DMS53 treated with DMSO at 0.1 percent for 48 hours (cell line): ENCODE data around the gene KRT10.

Experiments used
- DNase-seq: peaks from one replicate; lab custom pipeline; 2025; ENCODE audit not compliant: unreplicated experiment; lab: John Stamatoyannopoulos, UW

Gene KRT10

GRCh38 chr17:40809721-40810421 is 12.5 kb downstream of the KRT10 start:
- DNase-seq = no peak

- no peak for DNase-seq
These were observed 16.3 kb downstream of the KRT10 start for GRCh38 chr17:40806131-40806530.

GRCh38 chr17:40803617-40804082 is 18.8 kb downstream of the KRT10 start:
- DNase-seq = peak; percentile 78

GRCh38 chr17:40801157-40801556 is 21.3 kb downstream of the KRT10 start:
- DNase-seq = no peak

GRCh38 chr17:40800381-40800780 is 22.0 kb downstream of the KRT10 start:
- no peak for DNase-seq

GRCh38 chr17:40799859-40800258 is 22.6 kb downstream of the KRT10 start, which contains the start of gene KRT28:
KRT28 (minus strand) TSS chr17:40799959; CDS start chr17:40799893, 66 bp downstream.
- no peak for DNase-seq

GRCh38 chr17:40796846-40797245 is 25.6 kb downstream of the KRT10 start:
- no peak for DNase-seq

- no peak for DNase-seq
These were observed 27.3 kb downstream of the KRT10 start for GRCh38 chr17:40795019-40795667.

- no peak for DNase-seq
These were observed 27.9 kb downstream of the KRT10 start for GRCh38 chr17:40794466-40794865.

GRCh38 chr17:40793832-40794231 is 28.6 kb downstream of the KRT10 start:
- no peak for DNase-seq

- peak; percentile 17 for DNase-seq
These were observed 30.5 kb downstream of the KRT10 start for GRCh38 chr17:40791787-40792436.

GRCh38 chr17:40791111-40791510 is 31.3 kb downstream of the KRT10 start:
- no peak for DNase-seq

- no peak for DNase-seq
These were observed 40.0 kb downstream of the KRT10 start, which contains the start of gene KRT27 for GRCh38 chr17:40782450-40782849. KRT27 (minus strand) TSS chr17:40782550; CDS start chr17:40782493, 57 bp downstream.

- peak; percentile 22 for DNase-seq
These were observed 43.1 kb downstream of the KRT10 start for GRCh38 chr17:40779181-40779909.

GRCh38 chr17:40778461-40778860 is 44.0 kb downstream of the KRT10 start:
- DNase-seq = no peak

- DNase-seq = no peak
These were observed 44.4 kb downstream of the KRT10 start for GRCh38 chr17:40777971-40778370.

GRCh38 chr17:40777459-40777858 is 45.0 kb downstream of the KRT10 start:
- no peak for DNase-seq

- no peak for DNase-seq
These were observed 46.5 kb downstream of the KRT10 start for GRCh38 chr17:40775945-40776344.

- DNase-seq = no peak
These were observed 50.3 kb downstream of the KRT10 start, which contains the start of gene KRT26 for GRCh38 chr17:40772101-40772500. KRT26 (minus strand) TSS chr17:40772201; CDS start chr17:40772113, 88 bp downstream.
